ENCODE results near the gene CMKLR1. TPM values are rescaled to one million over a fixed set of nuclear protein-coding genes. Genes with fewer than 3 reads are reported as not detected.

The CMKLR1 gene
- total RNA-seq, 1 experiment from 2014 or later: 0.66 TPM

DNA sequence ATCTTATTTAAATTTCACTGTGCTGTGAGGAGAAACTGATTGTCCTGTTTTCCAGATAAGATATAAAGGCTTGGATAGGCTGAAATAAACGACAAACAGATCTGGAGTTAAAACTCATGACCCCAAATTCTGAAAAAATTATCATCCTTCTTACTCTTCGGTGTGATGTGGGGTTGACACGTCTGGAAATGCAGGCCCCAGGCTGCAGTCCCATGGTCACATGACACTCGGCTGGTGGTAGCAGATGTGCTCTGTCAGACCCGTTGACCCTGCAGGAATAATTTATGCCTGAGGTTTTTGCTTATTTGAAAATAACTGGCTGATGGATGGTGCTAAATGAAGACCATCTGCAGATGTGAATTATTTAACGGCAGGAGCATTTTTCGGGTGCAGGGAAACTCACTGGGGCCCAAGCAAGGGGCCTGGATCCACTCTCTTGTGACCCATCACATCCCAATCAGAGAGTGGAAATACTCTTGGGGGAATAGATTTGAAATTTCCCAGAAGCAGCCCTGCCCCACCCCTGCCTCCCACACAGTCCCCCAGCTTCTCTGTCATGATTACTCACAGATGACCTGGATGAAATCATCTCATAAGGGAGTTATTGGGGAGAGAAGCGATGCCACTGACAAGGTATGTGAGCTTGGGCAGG lies 47.7 kb upstream of the CMKLR1 start:
- H2BK120ac ChIP-seq (ENCODE audit: low read depth, low read length, poor library complexity, severe bottlenecking): no peak overlapping the region
- peaks cover 7% of the 10 kb centered on the region for H3K9me3 ChIP-seq (ENCODE audit: control insufficient read depth, low read depth, low read length)
- no peaks in the 10 kb centered on the region for H3K23me2 ChIP-seq (ENCODE audit: insufficient read length, low read depth, low read length, poor library complexity, severe bottlenecking)
- TF ChIP-seq, protein P1, sequence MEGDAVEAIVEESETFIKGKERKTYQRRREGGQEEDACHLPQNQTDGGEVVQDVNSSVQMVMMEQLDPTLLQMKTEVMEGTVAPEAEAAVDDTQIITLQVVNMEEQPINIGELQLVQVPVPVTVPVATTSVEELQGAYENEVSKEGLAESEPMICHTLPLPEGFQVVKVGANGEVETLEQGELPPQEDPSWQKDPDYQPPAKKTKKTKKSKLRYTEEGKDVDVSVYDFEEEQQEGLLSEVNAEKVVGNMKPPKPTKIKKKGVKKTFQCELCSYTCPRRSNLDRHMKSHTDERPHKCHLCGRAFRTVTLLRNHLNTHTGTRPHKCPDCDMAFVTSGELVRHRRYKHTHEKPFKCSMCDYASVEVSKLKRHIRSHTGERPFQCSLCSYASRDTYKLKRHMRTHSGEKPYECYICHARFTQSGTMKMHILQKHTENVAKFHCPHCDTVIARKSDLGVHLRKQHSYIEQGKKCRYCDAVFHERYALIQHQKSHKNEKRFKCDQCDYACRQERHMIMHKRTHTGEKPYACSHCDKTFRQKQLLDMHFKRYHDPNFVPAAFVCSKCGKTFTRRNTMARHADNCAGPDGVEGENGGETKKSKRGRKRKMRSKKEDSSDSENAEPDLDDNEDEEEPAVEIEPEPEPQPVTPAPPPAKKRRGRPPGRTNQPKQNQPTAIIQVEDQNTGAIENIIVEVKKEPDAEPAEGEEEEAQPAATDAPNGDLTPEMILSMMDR (conservative IDR thresholded peaks at IDR 0.05): no peak
- no peak overlapping the region for H2BK15ac ChIP-seq (ENCODE audit: low read depth, low read length)
- H3K4ac ChIP-seq (ENCODE audit: low read depth, low read length): no peak overlapping the region
- H3K4me1 ChIP-seq (ENCODE audit: insufficient read depth, low read length): peaks cover 4% of the 10 kb centered on the region; the same call in 1 of the 2 replicates
- H2BK5ac ChIP-seq (ENCODE audit: insufficient read length, low read length): no peak overlapping the region
- no peaks in the 10 kb centered on the region for H3K79me1 ChIP-seq (ENCODE audit: insufficient read depth, low read depth, low read length, poor library complexity, severe bottlenecking)
- WGBS (ENCODE audit: extremely low coverage, insufficient read length, low lambda C conversion rate): no CpG with 5 or more reads among the region's 8 CpGs
- no peak overlapping the region for H2BK20ac ChIP-seq (ENCODE audit: low read depth, low read length, poor library complexity, severe bottlenecking)
- H3K4me3 Mint-ChIP-seq: no peak overlapping the region
- no peaks in the 10 kb centered on the region; the same call in 1 of the 2 replicates for H3K27me3 Mint-ChIP-seq (ENCODE audit: low read depth)
- no peak overlapping the region for H3K14ac ChIP-seq (ENCODE audit: insufficient read depth, low read length)
- H3K56ac ChIP-seq (ENCODE audit: insufficient read length, low read depth, low read length): no peak overlapping the region
- no peak overlapping the region for H2BK12ac ChIP-seq (ENCODE audit: insufficient read length, low read depth, low read length)
- no peak overlapping the region for H3K27ac ChIP-seq (ENCODE audit: insufficient read length, low read depth, low read length)
- H3K4me1 Mint-ChIP-seq: peaks cover 3 to 7% of the 10 kb centered on the region in 2 experiments
- no peak overlapping the region for H2AK5ac ChIP-seq (ENCODE audit: insufficient read length, low read length)
- no peaks in the 10 kb centered on the region for H3K27me3 ChIP-seq (ENCODE audit: insufficient read depth, low read length)
- no peaks in the 10 kb centered on the region for H4K20me1 ChIP-seq (ENCODE audit: control insufficient read depth, insufficient read depth, insufficient read length)
- DNase-seq: no peak
- no peak overlapping the region for H2AFZ ChIP-seq (ENCODE audit: low read length)
- no peak overlapping the region for H4K91ac ChIP-seq (ENCODE audit: insufficient read length, low read depth, low read length)
- no peak overlapping the region for H4K5ac ChIP-seq (ENCODE audit: insufficient read length, low read depth, low read length)
- no peak overlapping the region for H3K18ac ChIP-seq (ENCODE audit: insufficient read length, low read depth, low read length)
- H3K27ac Mint-ChIP-seq: no peak overlapping the region
- no peak overlapping the region for H4K8ac ChIP-seq (replicated peaks; ENCODE audit: insufficient read length, low read depth, low read length)
- no peaks in the 10 kb centered on the region for H3K79me2 ChIP-seq (ENCODE audit: insufficient read depth, low read length)
- H3K9ac ChIP-seq (ENCODE audit: extremely low read depth, insufficient read length, low read length): no peak overlapping the region
- no peak overlapping the region for H3K23ac ChIP-seq (ENCODE audit: insufficient read length, low read depth, low read length)
- no peak overlapping the region for H3K4me2 ChIP-seq (ENCODE audit: insufficient read depth, insufficient read length, low read length)
- no peaks in the 10 kb centered on the region for H3K36me3 Mint-ChIP-seq (ENCODE audit: insufficient read depth in 1 of 3, low read depth in 3 of 3)
- peaks cover 3 to 7% of the 10 kb centered on the region in 2 experiments; a peak in 4 of 5 replicates for H3K9me3 Mint-ChIP-seq
- H3T11ph ChIP-seq (ENCODE audit: low read length): no peak overlapping the region

Measured in H9 (cell line).